Lower leg skin (tissue), 3 donors: ENCODE results near the gene IGSF10.

Experiments
- POLR2A ChIP-seq, 2 donors: fragments of 450-650 bp; IDR thresholded peaks; one replicate each; pipeline ENCODE4 v1.6.1; 2016 to 2017; ENCODE audit warnings: antibody characterized with exemption in 2 of 2, mild to moderate bottlenecking in 1 of 2, moderate library complexity in 1 of 2
- TF ChIP-seq, protein P1 (sequence below), 3 donors: fragments of 450-650 bp; IDR thresholded peaks; one replicate each; pipeline ENCODE4 v1.5.1; 2016; ENCODE audit warnings: antibody characterized with exemption in 3 of 3, mild to moderate bottlenecking in 3 of 3, moderate library complexity in 2 of 3

DNA sequence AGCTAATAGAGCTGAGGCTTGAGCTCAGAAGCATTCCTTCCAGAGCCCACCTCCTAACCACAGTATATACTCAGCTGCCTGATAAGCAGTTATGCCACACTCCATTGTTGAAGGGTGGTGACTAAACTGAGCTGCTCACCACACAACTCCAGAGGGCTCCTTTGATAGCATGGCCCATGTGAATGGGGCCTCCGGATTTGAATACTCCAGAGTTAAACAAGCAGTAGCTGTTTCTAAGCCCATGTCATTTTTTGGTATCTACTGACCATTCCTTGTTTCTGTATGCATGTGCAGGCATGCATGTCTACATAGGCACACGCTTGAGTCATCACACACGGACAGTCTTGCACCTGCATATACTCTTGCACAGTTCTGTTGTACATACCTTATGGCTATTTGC lies 28.9 kb downstream of the IGSF10 start:
- TF ChIP-seq, protein P1, sequence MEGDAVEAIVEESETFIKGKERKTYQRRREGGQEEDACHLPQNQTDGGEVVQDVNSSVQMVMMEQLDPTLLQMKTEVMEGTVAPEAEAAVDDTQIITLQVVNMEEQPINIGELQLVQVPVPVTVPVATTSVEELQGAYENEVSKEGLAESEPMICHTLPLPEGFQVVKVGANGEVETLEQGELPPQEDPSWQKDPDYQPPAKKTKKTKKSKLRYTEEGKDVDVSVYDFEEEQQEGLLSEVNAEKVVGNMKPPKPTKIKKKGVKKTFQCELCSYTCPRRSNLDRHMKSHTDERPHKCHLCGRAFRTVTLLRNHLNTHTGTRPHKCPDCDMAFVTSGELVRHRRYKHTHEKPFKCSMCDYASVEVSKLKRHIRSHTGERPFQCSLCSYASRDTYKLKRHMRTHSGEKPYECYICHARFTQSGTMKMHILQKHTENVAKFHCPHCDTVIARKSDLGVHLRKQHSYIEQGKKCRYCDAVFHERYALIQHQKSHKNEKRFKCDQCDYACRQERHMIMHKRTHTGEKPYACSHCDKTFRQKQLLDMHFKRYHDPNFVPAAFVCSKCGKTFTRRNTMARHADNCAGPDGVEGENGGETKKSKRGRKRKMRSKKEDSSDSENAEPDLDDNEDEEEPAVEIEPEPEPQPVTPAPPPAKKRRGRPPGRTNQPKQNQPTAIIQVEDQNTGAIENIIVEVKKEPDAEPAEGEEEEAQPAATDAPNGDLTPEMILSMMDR (IDR thresholded peaks at IDR 0.05), result no peak
- TF ChIP-seq POLR2A (IDR thresholded peaks at IDR 0.05), result no peak
